HG02588 (cell line): ENCODE data around the gene FBXW4.
"Not testable (repeated sequence)": the region's sequence is repeated elsewhere in the genome, so short reads cannot be mapped to it uniquely, and the experiment has no call there.

Source experiments
- ATAC-seq: cut with Tn5 transposase; IDR thresholded peaks from one replicate; pipeline ENCODE4 v1.9.1; 2021; ENCODE audit warnings: mild to moderate bottlenecking, moderate library complexity; ENCODE audit not compliant: unreplicated experiment

FBXW4 gene

DNA sequence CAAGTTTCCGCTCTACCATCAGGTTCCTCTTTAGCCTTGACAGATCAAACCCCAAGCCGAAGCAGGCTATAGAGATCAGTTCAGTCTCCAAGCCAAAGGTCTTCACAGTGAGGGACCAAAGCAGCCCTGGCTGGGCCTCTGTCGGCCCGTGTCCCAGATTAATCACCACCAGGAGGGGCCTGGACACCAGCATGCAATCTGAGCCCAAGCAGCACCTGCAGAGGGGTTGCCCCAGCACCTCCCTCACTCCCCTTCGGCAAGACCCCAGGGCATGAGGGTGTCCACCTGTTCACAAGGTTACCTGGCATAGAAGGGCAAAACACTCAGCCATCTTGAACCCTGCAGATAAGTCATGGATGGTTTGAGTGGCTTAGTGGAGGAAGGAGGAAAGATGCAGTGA, 36.0 kb downstream of the FBXW4 start:
- no peak for ATAC-seq

GRCh38 chr10:101656890-101657289, 38.1 kb downstream of the FBXW4 start:
- ATAC-seq, result no peak

- ATAC-seq, result no peak
Measured at GRCh38 chr10:101655570-101655969, 39.4 kb downstream of the FBXW4 start.

DNA sequence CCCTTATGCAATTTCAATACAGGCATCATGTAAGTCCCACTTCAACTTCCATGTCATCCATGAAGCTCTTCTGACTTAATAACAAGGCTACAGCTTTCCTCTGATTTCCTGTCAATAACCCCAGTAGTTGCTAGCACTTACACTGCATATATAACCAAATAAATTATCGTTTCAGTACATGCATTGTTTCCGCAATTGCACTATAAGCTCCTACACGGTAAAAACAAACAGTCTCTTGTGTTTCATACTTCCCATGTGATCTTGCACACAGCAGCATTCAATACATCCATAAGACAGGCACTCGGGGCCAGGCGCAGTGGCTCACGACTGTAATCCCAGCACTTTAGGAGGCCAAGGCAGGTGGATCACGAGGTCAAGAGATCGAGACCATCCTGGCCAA, 41.4 kb downstream of the FBXW4 start:
- ATAC-seq, result no peak

DNA sequence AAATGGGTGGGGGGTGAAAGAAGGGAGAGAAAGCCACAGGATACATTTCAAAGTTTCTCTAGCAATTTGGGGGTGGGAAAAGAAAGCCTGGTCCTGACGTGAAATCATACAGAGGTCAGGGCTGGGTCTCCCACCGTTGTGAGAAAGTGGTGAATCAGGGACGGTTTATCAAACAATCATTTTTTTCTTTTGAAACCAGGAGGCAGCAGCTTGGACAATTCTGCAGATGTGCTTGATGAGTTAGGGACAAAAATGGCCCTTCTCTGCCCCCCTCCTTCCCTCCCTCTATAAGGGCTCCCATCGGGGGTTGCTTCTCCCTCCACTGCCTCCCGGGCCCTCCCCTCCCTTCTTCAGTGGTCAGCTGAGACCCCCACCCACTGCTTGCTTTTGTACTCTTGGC, 43.6 kb downstream of the FBXW4 start:
- ATAC-seq, result no peak

DNA sequence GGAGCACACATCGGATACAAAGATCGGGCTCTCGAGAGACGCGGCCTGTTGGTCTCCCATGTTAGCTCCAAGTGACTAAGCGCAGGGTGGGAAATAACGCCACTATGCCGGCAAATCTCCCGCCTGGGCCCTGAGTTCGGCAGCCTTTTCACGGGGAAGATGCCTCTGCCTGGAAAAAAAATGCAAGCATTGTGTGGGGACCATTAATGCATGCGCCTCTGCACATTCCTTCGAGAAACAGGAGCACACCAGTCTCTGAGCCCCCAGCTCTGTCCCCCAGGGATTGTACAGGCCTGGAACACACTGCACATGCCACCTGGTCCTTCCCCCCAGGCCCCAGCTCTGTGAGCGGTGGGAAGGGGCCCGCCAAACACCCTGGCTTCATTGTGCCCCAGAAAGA, 44.1 kb downstream of the FBXW4 start:
- ATAC-seq, result no peak

GRCh38 chr10:101649525-101650085, 45.4 kb downstream of the FBXW4 start:
- ATAC-seq, result no peak

GRCh38 chr10:101647255-101647654, 47.7 kb downstream of the FBXW4 start:
- ATAC-seq, result no peak

DNA sequence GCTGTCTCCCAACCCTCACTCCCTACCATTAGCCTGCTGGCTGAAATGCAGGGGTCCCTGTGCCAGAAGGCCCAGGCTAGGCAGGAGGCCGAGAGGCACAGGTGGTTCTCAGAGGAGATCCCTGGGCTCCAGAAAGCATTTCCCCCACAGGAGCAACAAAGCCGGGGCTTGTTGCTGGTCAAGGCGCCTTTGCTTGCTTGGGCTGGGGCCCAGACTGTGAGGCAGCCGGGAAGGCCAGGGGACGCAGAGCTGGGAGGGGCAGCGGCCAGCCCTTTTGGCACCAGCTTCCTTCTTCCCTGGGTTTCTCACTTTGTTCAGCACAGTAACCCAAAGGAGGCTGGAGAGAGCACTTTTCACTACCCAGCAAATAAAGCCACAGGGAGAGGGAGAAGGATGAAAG, 48.6 kb downstream of the FBXW4 start:
- no peak for ATAC-seq

DNA sequence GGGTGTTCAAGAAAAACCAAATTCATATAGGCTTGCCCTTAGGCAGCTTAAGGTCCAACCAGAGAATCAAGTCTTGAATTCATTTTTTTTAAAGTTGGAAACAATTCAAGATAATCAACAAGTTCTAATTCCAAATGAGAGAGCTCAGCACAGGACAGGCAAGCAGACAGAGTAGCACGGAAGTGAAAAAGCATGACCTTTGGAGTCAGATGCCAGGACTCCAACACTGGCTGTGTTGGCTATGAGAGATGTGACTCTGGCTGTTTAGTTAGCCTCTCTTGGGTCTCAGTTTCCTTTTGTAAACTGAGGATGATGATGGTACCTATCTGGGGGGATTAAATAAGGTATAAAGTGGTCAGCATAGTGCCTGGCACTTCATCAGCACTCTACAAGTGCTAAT, 49.3 kb downstream of the FBXW4 start:
- ATAC-seq, result no peak

DNA sequence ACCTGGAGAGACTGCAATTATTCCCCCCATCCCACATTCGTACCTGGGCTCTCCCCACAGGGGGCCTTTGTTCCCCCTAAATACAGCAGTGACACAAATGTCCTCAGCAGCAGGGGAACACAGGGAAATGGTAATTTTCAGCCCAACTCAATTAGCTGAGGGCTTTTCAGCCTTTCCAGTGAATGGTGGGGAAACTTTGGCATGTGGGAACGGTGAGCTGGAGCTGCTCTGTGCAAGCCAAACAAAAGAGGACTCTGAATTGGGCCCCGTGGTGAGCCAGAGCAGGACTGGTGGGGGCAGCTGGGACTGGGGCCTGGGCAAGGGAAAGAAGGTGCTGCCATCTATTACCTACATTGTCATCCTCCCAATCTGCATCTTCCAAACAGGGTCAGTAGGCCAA, 51.0 kb downstream of the FBXW4 start:
- no peak for ATAC-seq

GRCh38 chr10:101643546-101643945, 51.4 kb downstream of the FBXW4 start:
- ATAC-seq, result no peak

GRCh38 chr10:101639141-101639900, 55.6 kb downstream of the FBXW4 start:
- ATAC-seq, result no peak

GRCh38 chr10:101633510-101633909, 61.5 kb downstream of the FBXW4 start:
- not testable (repeated sequence) for ATAC-seq

- ATAC-seq, result no peak
Measured at GRCh38 chr10:101631821-101632475, 63.0 kb downstream of the FBXW4 start.

- ATAC-seq, result no peak
Measured at GRCh38 chr10:101630633-101630920, 64.4 kb downstream of the FBXW4 start.

DNA sequence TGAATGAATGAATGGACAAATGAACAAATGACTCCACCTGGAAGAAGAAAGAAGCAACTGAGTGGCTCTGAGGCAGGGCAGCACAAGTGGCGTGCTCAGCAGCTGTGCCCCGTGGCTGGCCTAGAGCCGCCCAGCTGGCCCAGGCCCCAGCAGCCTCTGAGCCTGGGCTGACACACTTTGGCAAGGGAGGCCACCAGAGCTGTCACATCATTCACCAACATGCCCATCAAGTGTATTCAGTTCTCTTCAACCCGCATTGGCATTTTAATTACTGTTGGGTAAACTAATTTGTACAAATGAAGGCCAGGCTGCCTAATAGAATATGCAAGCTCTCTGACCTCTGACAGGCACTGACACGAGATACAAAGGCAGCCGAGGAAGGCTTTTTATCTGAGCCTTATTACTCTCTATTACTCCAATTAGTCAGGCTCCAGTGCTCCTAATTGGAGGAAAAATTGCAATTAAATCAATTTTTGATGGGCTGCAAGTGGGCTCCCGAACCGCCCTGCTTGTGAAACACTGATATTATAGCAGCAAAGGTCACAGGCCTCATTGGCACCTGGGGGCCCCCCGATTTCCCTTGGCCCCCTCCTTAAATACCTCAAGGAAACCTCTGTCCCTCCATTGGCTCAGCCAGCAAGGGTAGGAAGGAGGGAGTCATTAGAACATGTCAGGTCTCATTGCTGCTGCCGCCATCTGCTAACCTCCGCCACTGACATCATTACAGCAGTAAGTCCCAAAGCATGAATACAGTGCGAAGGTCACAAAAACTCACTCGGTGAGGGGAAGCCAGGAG, 64.9 kb downstream of the FBXW4 start:
- no peak for ATAC-seq

DNA sequence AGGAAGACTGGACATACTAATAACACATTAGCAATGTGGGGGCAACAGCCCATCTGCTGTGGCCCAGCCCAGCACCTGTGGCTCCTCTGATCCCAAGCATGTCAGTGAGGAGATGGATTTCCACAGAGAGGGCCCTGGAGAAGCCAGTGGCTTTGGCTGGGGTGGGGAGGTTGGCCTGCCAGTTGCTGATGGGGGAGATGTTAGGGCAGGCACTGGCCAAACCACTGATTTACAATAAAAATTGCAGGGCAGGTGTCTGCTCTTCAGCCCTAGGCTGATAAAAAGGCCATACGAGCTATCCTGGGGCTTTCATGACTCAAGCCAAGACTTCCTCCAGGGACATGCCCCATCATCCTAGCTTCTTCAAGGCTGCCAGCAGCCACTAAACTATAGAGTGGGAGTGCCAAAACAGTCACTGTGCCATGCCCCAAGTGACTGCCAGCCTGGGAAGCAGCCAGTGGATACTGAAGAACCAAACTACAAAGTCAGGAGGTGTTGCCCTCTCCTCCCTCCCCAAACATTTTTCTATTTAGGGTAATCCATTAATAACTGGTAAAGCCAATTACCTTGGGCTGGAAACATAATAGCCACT, 69.1 kb downstream of the FBXW4 start:
- ATAC-seq, result no peak

GRCh38 chr10:101624526-101625102, 70.4 kb downstream of the FBXW4 start:
- no peak for ATAC-seq

- ATAC-seq, result no peak
Measured at GRCh38 chr10:101623528-101623927, 71.4 kb downstream of the FBXW4 start.

DNA sequence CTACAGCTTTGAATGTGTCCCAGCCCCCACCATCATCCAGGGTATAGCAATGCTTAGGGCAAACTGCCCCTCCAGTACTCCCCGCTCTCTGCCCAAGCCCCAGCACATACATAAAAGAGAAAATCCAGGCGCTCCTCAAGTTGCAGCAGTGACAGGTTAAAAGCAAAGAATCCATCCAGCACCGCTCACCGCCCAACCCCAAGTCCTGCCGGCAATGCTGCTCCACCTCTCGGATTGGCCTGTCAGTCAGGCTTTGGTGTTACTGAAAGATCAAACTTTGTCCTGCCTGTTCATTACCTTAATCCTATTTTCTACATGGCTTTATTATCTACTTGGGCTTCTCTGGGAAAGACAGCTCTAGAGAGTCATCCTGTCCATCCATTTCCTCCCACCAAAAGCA, 75.0 kb downstream of the FBXW4 start:
- no peak for ATAC-seq
